GM12878 (cell line): ENCODE measurements around the gene LSM14B. TPM values are rescaled to one million over a fixed set of nuclear protein-coding genes. Genes with fewer than 3 reads are reported as not detected.

Source experiments
- ATAC-seq: fragments of 200-7000 bp; cut with Tn5 transposase; 3 replicates; pipeline ENCODE4 v1.9.1; 2020; ENCODE audit warnings: mild to moderate bottlenecking, moderate library complexity
- BruUV-seq: library from RNA; stranded (reverse); fragments of 400-500 nt; replicated peaks from 2 replicates; lab custom pipeline; 2021; lab: Mats Ljungman, UMichigan
- CTCF ChIA-PET: fragments of 300-600 bp; sonication (Branson Sonifier 250); formaldehyde crosslinking; extraction: SDS; loops from one replicate; lab custom pipeline; 2021; ENCODE audit warnings: inconsistent platforms; lab: Yijun Ruan, JAX
- POLR2A ChIA-PET: fragments of 350-600 bp; formaldehyde crosslinking; extraction: SDS; loops from one replicate; lab custom pipeline; 2021; ENCODE audit warnings: inconsistent platforms; lab: Charles Lee
- RAD21 ChIA-PET: fragments of 300-600 bp; sonication (Branson Sonifier 250); formaldehyde crosslinking; loops from one replicate; lab custom pipeline; 2023; ENCODE audit warnings: antibody characterized with exemption; ENCODE audit not compliant: unreplicated experiment; lab: Charles Lee
- SMC1A ChIA-PET: fragments of 300-600 bp; sonication (Branson Sonifier 250); formaldehyde crosslinking; loops from one replicate; lab custom pipeline; 2023; ENCODE audit not compliant: unreplicated experiment, uncharacterized antibody; lab: Charles Lee
- DNase-seq: peaks from one replicate; pipeline ENCODE4 v3.0.0-alpha.2; 2011; ENCODE audit warnings: low read depth, low spot score
- FAIRE-seq: peaks from 3 replicates; lab custom pipeline; 2011; peaks lifted over from hg19 to GRCh38; lab: Jason Lieb, UNC
- H2AFZ ChIP-seq: 2 replicates; pipeline ENCODE4 v1.6.0; 2011; ENCODE audit warnings: low read depth, low read length, control low read depth; ENCODE audit not compliant: control insufficient read depth
- H3K27ac ChIP-seq: 2 replicates; pipeline ENCODE4 v1.5.1; 2011; ENCODE audit warnings: control low read depth; ENCODE audit not compliant: control insufficient read depth, insufficient read depth
- H3K27me3 ChIP-seq, 2 experiments: replicated peaks in 1 of 2; 2 replicates each; pipeline versions ENCODE4 v1.6.0 to v1.6.1; 2011; ENCODE audit warnings: low read length in 1 of 2; ENCODE audit not compliant: control insufficient read depth in 2 of 2, insufficient read depth in 2 of 2
- H3K36me3 ChIP-seq, 2 experiments: 2 replicates each; pipeline ENCODE4 v1.5.1; 2011; ENCODE audit warnings: low read length in 1 of 2; ENCODE audit not compliant: control insufficient read depth in 2 of 2, insufficient read depth in 2 of 2
- H3K4me1 ChIP-seq: 2 replicates; pipeline ENCODE4 v1.6.1; 2011; ENCODE audit warnings: mild to moderate bottlenecking, low read length, moderate library complexity, mixed read lengths; ENCODE audit not compliant: control insufficient read depth, insufficient read depth
- H3K4me2 ChIP-seq: 2 replicates; pipeline ENCODE4 v1.6.0; 2011; ENCODE audit warnings: control low read depth; ENCODE audit not compliant: control insufficient read depth, insufficient read depth
- H3K4me3 ChIP-seq: fragments of 200-600 bp; sonication (generic); 2 replicates; pipeline ENCODE4 v1.5.1; 2016
- H3K79me2 ChIP-seq: 2 replicates; pipeline ENCODE4 v1.6.0; 2011; ENCODE audit warnings: low read length; ENCODE audit not compliant: control insufficient read depth, insufficient read depth
- H3K9ac ChIP-seq: 2 replicates; pipeline ENCODE4 v1.8.0; 2011; ENCODE audit warnings: low read length, control low read depth, mixed read lengths; ENCODE audit not compliant: control insufficient read depth, insufficient read depth
- H3K9me3 ChIP-seq: replicated peaks from 3 replicates; pipeline ENCODE4 v1.5.1; 2011; ENCODE audit warnings: mild to moderate bottlenecking, low read length; ENCODE audit not compliant: control insufficient read depth, insufficient read depth
- H4K20me1 ChIP-seq: 2 replicates; pipeline ENCODE4 v1.6.0; 2011; ENCODE audit not compliant: control insufficient read depth, insufficient read depth
- CEBPB ChIP-seq, 2 experiments: fragments of 150-350 bp in 1 of 2; IDR thresholded peaks; 2 replicates each; pipeline ENCODE4 v1.6.1; 2012 to 2014; ENCODE audit warnings: low read depth in 2 of 2, low read length in 2 of 2, borderline replicate concordance in 1 of 2, inconsistent platforms in 1 of 2
- CHD4 ChIP-seq: fragments of 200-600 bp; sonication (generic); IDR thresholded peaks from 2 replicates; pipeline ENCODE4 v1.6.1; 2016; ENCODE audit warnings: mild to moderate bottlenecking
- JUNB ChIP-seq: IDR thresholded peaks from 2 replicates; pipeline ENCODE4 v1.6.1; 2016; ENCODE audit warnings: antibody characterized with exemption, mild to moderate bottlenecking
- SRF ChIP-seq, 2 experiments: IDR thresholded peaks; 2 replicates each; pipeline ENCODE4 v1.6.1; 2011; ENCODE audit warnings: low read depth in 2 of 2, low read length in 2 of 2, mild to moderate bottlenecking in 1 of 2, moderate library complexity in 1 of 2
- WGBS: methylation state at CpG from one replicate; pipeline ENCODE4 v1.1.6; 2016; ENCODE audit warnings: low lambda C conversion rate; ENCODE audit not compliant: insufficient replicate concordance, insufficient coverage; ENCODE audit errors: missing lambda C conversion rate; 5-methylcytosine and 5-hydroxymethylcytosine counted together
- in situ Hi-C: fragments of 300-500 bp; cut with MboI; formaldehyde crosslinking; loops from 9 replicates; pipeline ENCODE4 v1.14.3; 2018; ENCODE audit warnings: mixed read lengths
- intact Hi-C: fragments of 100-400 bp; cut with micrococcal nuclease; formaldehyde crosslinking; loops from one replicate; pipeline ENCODE4 v1.14.2; 2022; ENCODE audit not compliant: unreplicated experiment
- polyA plus RNA-seq, 11 experiments: library from polyadenylated mRNA; depleted of rRNA in 4 of 11; unstranded in 6 of 11; stranded (reverse) in 5 of 11; fragments of >200 nt; fragmentation: Nextera tagmentation in 4 of 11; fragmentation: Illumina TruSeq in 1 of 11; extraction: Ambion mirVana in 4 of 11; extraction: Trizol in 1 of 11; gene quantifications; 1 replicate in 1 of 11; 2 replicates in 10 of 11; pipeline versions ENCODE4 v1.2.1 to v1.2.3, GENCODE V29; 2011 to 2016; ENCODE audit warnings: inconsistent platforms in 2 of 11, missing spikeins in 2 of 11, low read depth in 1 of 11
- total RNA-seq, 4 experiments: library from RNA; depleted of rRNA in 3 of 4; stranded (reverse); fragments of >200 nt in 3 of 4; fragmentation: Illumina TruSeq in 1 of 4; extraction: Trizol in 1 of 4; gene quantifications; 2 replicates each; pipeline versions ENCODE4 v1.2.1 to v1.2.3, GENCODE V29; 2013 to 2021
- TF ChIP-seq, protein P1 (sequence below): fragments of 450-650 bp; IDR thresholded peaks from 2 replicates; pipeline ENCODE4 v1.6.1; 2016; ENCODE audit warnings: mild to moderate bottlenecking
- TF ChIP-seq, protein P2 (sequence below): fragments of 150-350 bp; IDR thresholded peaks from 2 replicates; pipeline ENCODE4 v1.6.1; 2014; ENCODE audit warnings: mild to moderate bottlenecking, low read depth, low read length
- TF ChIP-seq, protein P3 (sequence below): fragments of 450-650 bp; IDR thresholded peaks from 2 replicates; pipeline ENCODE4 v1.6.1; 2017; ENCODE audit warnings: borderline replicate concordance
- TF ChIP-seq, protein P4 (sequence below): IDR thresholded peaks from 2 replicates; pipeline ENCODE4 v1.6.1; 2012; ENCODE audit warnings: low read depth, low read length, improper control_type of control experiment

Gene LSM14B
- total and polyA plus RNA-seq, 10 of the 15 experiments (the other 5 are each of a cell fraction or from before 2014, with no cell fraction given), result 0.56 to 34.3 (median 15.6) TPM

GRCh38 chr20:62133051-62133845 lies 11.0 kb downstream of the LSM14B start:
- ATAC-seq, result no peak

More at GRCh38 chr20:62133051-62133845, 11.0 kb downstream of the LSM14B start:
- RAD21 ChIA-PET, result no interaction called here
- intact Hi-C loops, result no loop called here
- FAIRE-seq (no peak), DNase-seq (no peak)
- WGBS, result 66% methylated on average over 29 of the region's 29 CpGs
- Histone ChIP-seq H3K4me1 (no peaks in the 10 kb centered on the region), H3K36me3 (peaks cover 45 to 46% of the 10 kb centered on the region in 2 experiments), H3K27me3 (no peaks in the 10 kb centered on the region), H3K4me2 (no peak overlapping the region), H3K27ac (no peak overlapping the region), H3K4me3 (no peak overlapping the region), H3K9me3 (no peaks in the 10 kb centered on the region), H3K9ac (no peak overlapping the region), H4K20me1 (peaks cover 4% of the 10 kb centered on the region; the same call in 1 of the 2 replicates), H2AFZ (no peak overlapping the region), H3K79me2 (no peaks in the 10 kb centered on the region; the same call in none of the 2 replicates)
- CTCF ChIA-PET, result interaction anchor here (2.4 to 3.5 kb wide), 2 partner anchors 8 to 122 kb away, joined by 6 to 35 read pairs; no protein-coding TSS in a partner anchor
- in situ Hi-C loops, result no loop called here
- no TSS peak for BruUV-seq
- SMC1A ChIA-PET, result interaction anchor here (1.4 kb wide), 1 partner anchor 12 kb away, joined by 4 read pairs; no protein-coding TSS in a partner anchor
- TF ChIP-seq, protein P1, sequence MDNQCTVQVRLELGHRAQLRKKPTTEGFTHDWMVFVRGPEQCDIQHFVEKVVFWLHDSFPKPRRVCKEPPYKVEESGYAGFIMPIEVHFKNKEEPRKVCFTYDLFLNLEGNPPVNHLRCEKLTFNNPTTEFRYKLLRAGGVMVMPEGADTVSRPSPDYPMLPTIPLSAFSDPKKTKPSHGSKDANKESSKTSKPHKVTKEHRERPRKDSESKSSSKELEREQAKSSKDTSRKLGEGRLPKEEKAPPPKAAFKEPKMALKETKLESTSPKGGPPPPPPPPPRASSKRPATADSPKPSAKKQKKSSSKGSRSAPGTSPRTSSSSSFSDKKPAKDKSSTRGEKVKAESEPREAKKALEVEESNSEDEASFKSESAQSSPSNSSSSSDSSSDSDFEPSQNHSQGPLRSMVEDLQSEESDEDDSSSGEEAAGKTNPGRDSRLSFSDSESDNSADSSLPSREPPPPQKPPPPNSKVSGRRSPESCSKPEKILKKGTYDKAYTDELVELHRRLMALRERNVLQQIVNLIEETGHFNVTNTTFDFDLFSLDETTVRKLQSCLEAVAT, result no peak
- no peak for TF ChIP-seq CEBPB (IDR thresholded peaks at IDR 0.05; ENCODE audit: borderline replicate concordance in 1 of 2, low read depth in 2 of 2, low read length in 2 of 2)
- no peak for TF ChIP-seq SRF (IDR thresholded peaks at IDR 0.05; ENCODE audit: low read depth in 2 of 2, low read length in 2 of 2)
- TF ChIP-seq, protein P2, sequence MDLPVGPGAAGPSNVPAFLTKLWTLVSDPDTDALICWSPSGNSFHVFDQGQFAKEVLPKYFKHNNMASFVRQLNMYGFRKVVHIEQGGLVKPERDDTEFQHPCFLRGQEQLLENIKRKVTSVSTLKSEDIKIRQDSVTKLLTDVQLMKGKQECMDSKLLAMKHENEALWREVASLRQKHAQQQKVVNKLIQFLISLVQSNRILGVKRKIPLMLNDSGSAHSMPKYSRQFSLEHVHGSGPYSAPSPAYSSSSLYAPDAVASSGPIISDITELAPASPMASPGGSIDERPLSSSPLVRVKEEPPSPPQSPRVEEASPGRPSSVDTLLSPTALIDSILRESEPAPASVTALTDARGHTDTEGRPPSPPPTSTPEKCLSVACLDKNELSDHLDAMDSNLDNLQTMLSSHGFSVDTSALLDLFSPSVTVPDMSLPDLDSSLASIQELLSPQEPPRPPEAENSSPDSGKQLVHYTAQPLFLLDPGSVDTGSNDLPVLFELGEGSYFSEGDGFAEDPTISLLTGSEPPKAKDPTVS, result no peak
- TF ChIP-seq, protein P3, sequence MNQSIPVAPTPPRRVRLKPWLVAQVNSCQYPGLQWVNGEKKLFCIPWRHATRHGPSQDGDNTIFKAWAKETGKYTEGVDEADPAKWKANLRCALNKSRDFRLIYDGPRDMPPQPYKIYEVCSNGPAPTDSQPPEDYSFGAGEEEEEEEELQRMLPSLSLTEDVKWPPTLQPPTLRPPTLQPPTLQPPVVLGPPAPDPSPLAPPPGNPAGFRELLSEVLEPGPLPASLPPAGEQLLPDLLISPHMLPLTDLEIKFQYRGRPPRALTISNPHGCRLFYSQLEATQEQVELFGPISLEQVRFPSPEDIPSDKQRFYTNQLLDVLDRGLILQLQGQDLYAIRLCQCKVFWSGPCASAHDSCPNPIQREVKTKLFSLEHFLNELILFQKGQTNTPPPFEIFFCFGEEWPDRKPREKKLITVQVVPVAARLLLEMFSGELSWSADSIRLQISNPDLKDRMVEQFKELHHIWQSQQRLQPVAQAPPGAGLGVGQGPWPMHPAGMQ, result no peak
- TF ChIP-seq, protein P4, sequence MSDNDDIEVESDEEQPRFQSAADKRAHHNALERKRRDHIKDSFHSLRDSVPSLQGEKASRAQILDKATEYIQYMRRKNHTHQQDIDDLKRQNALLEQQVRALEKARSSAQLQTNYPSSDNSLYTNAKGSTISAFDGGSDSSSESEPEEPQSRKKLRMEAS, result no peak
- TF ChIP-seq JUNB, result no peak
- no peak for TF ChIP-seq CHD4
- POLR2A ChIA-PET, result interaction anchor here (0.8 kb wide), 1 partner anchor 65 kb away, joined by 3 read pairs; no protein-coding TSS in a partner anchor
